Effector memory CD8-positive, alpha-beta T cell (primary cell): ENCODE data around the gene RAB9A.
"Not testable (repeated sequence)": the region's sequence is repeated elsewhere in the genome, so short reads cannot be mapped to it uniquely, and the experiment has no call there.

Experiments used
- ATAC-seq: fragments of 150-1000 bp; cut with Tn5 transposase; replicated peaks from 2 replicates; pipeline ENCODE4 v1.10.0; 2021; ENCODE audit warnings: mild to moderate bottlenecking, moderate library complexity
- DNase-seq, 3 experiments: peaks; one replicate each; pipeline ENCODE4 v3.0.0; 2021
- H3K27ac Mint-ChIP-seq, 2 donors: one replicate each; pipeline ENCODE4 v1.8.0; 2022; ENCODE audit warnings: mild to moderate bottlenecking in 2 of 2, mixed read lengths in 2 of 2, moderate library complexity in 2 of 2
- H3K27me3 Mint-ChIP-seq, 2 donors: one replicate each; pipeline ENCODE4 v1.8.0; 2022; ENCODE audit warnings: mixed read lengths in 2 of 2
- H3K36me3 Mint-ChIP-seq: one replicate; pipeline ENCODE4 v1.8.0; 2022; ENCODE audit warnings: mild to moderate bottlenecking, moderate library complexity, mixed read lengths; ENCODE audit not compliant: insufficient read depth
- H3K4me1 Mint-ChIP-seq, 2 donors: one replicate each; pipeline ENCODE4 v1.8.0; 2022; ENCODE audit warnings: low read depth in 2 of 2, mixed read lengths in 2 of 2
- H3K4me3 Mint-ChIP-seq, 2 donors: one replicate each; pipeline ENCODE4 v1.8.0; 2022; ENCODE audit warnings: mild to moderate bottlenecking in 2 of 2, mixed read lengths in 2 of 2, moderate library complexity in 2 of 2
- H3K9me3 Mint-ChIP-seq, 2 donors: one replicate each; pipeline ENCODE4 v1.8.0; 2022; ENCODE audit warnings: mixed read lengths in 2 of 2

Gene RAB9A

GRCh38 chrX:13655674-13656073 lies 33.3 kb upstream of the RAB9A start:
- no peak for ATAC-seq
- Mint-ChIP-seq H3K4me1 (peaks cover 5 to 13% of the 10 kb centered on the region in 2 donors), H3K36me3 (peaks cover 18% of the 10 kb centered on the region), H3K9me3 (no peaks in the 10 kb centered on the region), H3K4me3 (no peak overlapping the region), H3K27ac (no peak overlapping the region), H3K27me3 (no peaks in the 10 kb centered on the region)
- no peak for DNase-seq

GRCh38 chrX:13658602-13659001 lies 30.3 kb upstream of the RAB9A start:
- Mint-ChIP-seq H3K9me3 (no peaks in the 10 kb centered on the region), H3K4me3 (peak overlapping the region in 1 of 2 donors; percentile 15), H3K36me3 (peaks cover 28% of the 10 kb centered on the region), H3K27me3 (no peaks in the 10 kb centered on the region), H3K4me1 (peaks cover 5 to 8% of the 10 kb centered on the region in 2 donors), H3K27ac (peak overlapping the region; percentile 80 to 88)
- peak; percentile 65 for ATAC-seq
- peak; percentile 25 to 32 (median 27) for DNase-seq

DNA sequence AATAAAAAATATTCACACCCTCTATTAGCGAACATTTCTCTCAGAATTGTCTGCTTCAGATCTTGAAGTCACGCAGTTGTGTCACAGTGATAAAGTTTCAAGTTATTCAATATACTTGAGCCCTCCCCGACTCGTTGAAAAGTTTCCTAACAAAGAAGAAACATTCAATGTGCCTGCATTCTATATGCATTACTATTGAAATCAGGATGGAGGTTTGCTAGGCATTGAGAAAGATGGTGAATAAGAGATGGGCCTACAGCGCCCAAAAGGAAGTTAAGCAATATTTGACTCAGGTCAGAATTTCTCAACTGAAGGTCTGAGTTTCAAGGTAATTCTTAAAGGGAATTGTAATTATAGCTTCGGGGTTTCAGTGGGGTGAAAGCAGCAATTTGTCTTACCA lies 29.9 kb upstream of the RAB9A start:
- peak overlapping the region in 1 of 2 donors; percentile 15 for H3K4me3 Mint-ChIP-seq
- H3K4me1 Mint-ChIP-seq, result peaks cover 5 to 8% of the 10 kb centered on the region in 2 donors
- no peaks in the 10 kb centered on the region for H3K27me3 Mint-ChIP-seq
- ATAC-seq (peak; percentile 37), DNase-seq (no peak)
- peaks cover 28% of the 10 kb centered on the region for H3K36me3 Mint-ChIP-seq
- H3K9me3 Mint-ChIP-seq, result no peaks in the 10 kb centered on the region
- peak overlapping the region; percentile 80 to 88 for H3K27ac Mint-ChIP-seq

DNA sequence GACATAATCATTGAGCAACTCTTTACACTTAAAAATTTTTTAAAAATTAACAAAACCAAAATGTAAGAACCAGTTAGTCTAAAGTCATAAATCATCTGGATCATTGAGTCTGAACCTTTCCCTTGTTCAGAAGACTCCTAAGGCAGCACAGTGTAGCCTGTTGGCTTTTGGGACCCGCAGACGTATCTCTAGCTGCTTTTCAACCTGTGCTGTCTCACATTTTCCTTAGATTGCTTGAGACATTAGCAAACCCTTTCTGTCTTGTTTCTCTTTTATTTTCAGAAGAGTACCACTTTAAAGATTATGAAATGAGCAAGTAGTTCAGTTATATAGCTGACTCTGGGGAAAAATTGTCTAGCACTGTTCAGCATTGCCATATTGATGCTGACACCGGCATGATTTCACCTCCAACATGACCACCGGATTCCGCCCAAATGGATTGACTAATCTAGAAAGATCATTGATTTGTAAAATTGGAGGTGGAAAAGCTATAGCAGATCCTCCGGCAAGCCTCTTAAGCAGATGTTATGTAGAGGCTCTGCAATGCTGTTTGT lies 27.1 kb upstream of the RAB9A start:
- peak overlapping the region; percentile 25 to 38 for H3K4me3 Mint-ChIP-seq
- no peaks in the 10 kb centered on the region for H3K27me3 Mint-ChIP-seq
- peaks cover 33% of the 10 kb centered on the region for H3K36me3 Mint-ChIP-seq
- H3K27ac Mint-ChIP-seq, result peak overlapping the region; percentile 29 to 74
- no peaks in the 10 kb centered on the region for H3K9me3 Mint-ChIP-seq
- ATAC-seq (peak; percentile 35), DNase-seq (no peak)
- peaks cover 0 to 8% of the 10 kb centered on the region in 2 donors for H3K4me1 Mint-ChIP-seq

DNA sequence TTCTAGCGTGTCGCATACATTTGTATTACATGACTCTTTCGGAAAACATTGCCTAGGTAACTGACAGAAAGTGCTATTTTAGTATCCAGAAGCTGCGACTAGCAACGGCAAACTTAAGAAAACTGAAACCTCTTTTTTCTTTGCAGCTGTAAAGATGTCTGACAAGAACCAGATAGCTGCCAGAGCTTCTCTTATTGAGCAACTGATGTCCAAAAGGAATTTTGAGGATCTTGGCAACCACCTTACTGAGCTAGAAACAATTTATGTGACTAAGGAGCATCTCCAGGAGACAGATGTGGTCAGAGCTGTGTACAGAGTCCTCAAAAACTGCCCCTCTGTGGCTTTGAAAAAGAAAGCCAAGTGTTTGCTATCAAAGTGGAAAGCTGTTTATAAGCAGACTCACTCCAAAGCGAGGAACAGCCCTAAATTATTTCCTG lies 26.6 kb upstream of the RAB9A start:
- Mint-ChIP-seq H3K4me3 (peak overlapping the region; percentile 25 to 38), H3K9me3 (no peaks in the 10 kb centered on the region), H3K27ac (peak overlapping the region; percentile 29 to 74), H3K4me1 (peaks cover 0 to 8% of the 10 kb centered on the region in 2 donors), H3K27me3 (no peaks in the 10 kb centered on the region), H3K36me3 (peaks cover 33% of the 10 kb centered on the region)
- ATAC-seq (no peak), DNase-seq (no peak)

DNA sequence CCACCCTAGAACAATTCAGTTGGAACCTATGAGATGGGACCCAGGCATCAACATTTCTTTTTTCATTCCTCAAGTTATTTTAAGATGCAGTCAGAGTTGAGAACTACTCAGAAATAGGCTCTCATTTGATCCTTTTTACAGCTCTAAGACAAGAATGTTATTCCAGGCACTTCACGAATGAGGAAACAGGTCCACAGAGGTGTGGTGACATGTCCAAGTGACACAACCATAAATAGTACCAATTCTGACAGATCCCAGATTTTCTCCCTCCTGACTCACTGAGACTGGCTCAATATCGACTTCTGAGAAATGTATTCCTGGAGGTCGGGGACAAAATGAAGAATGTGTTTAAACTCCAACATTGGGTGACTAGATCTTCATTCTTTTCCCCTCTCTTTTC lies 24.9 kb upstream of the RAB9A start:
- DNase-seq, result no peak
- H3K4me3 Mint-ChIP-seq, result no peak overlapping the region
- no peak for ATAC-seq
- no peaks in the 10 kb centered on the region for H3K27me3 Mint-ChIP-seq
- H3K27ac Mint-ChIP-seq, result no peak overlapping the region
- H3K9me3 Mint-ChIP-seq, result no peaks in the 10 kb centered on the region
- peaks cover 20% of the 10 kb centered on the region for H3K36me3 Mint-ChIP-seq
- peaks cover 0 to 2% of the 10 kb centered on the region in 2 donors for H3K4me1 Mint-ChIP-seq

- H3K9me3 Mint-ChIP-seq, result no peaks in the 10 kb centered on the region
- ATAC-seq (no peak), DNase-seq (no peak)
- H3K27ac Mint-ChIP-seq, result no peak overlapping the region
- H3K4me3 Mint-ChIP-seq, result no peak overlapping the region
- peaks cover 12% of the 10 kb centered on the region for H3K36me3 Mint-ChIP-seq
- no peaks in the 10 kb centered on the region for H3K27me3 Mint-ChIP-seq
- peaks cover 1 to 5% of the 10 kb centered on the region in 2 donors for H3K4me1 Mint-ChIP-seq
Measured at GRCh38 chrX:13666836-13667235, 22.1 kb upstream of the RAB9A start.

GRCh38 chrX:13667919-13668318 lies 21.0 kb upstream of the RAB9A start:
- no peak overlapping the region for H3K4me3 Mint-ChIP-seq
- H3K36me3 Mint-ChIP-seq, result peaks cover 10% of the 10 kb centered on the region
- ATAC-seq (no peak), DNase-seq (no peak)
- peaks cover 1 to 5% of the 10 kb centered on the region in 2 donors for H3K4me1 Mint-ChIP-seq
- H3K27ac Mint-ChIP-seq, result no peak overlapping the region
- H3K27me3 Mint-ChIP-seq, result no peaks in the 10 kb centered on the region
- H3K9me3 Mint-ChIP-seq, result no peaks in the 10 kb centered on the region

- H3K27me3 Mint-ChIP-seq, result no peaks in the 10 kb centered on the region
- no peaks in the 10 kb centered on the region for H3K9me3 Mint-ChIP-seq
- ATAC-seq (peak; percentile 93), DNase-seq (peak; percentile 29 to 37 (median 35))
- H3K27ac Mint-ChIP-seq, result peak overlapping the region; percentile 80 to 89
- H3K4me1 Mint-ChIP-seq, result peaks cover 1 to 5% of the 10 kb centered on the region in 2 donors
- peaks cover 10% of the 10 kb centered on the region for H3K36me3 Mint-ChIP-seq
- H3K4me3 Mint-ChIP-seq, result peak overlapping the region; percentile 38 to 61
Measured at GRCh38 chrX:13669246-13669737, 19.6 kb upstream of the RAB9A start.

GRCh38 chrX:13669755-13670154 lies 19.2 kb upstream of the RAB9A start:
- ATAC-seq, result not testable (repeated sequence)

GRCh38 chrX:13670197-13670596 lies 18.7 kb upstream of the RAB9A start:
- Mint-ChIP-seq H3K4me1 (peaks cover 1 to 5% of the 10 kb centered on the region in 2 donors), H3K9me3 (no peaks in the 10 kb centered on the region), H3K36me3 (peaks cover 10% of the 10 kb centered on the region), H3K27ac (peak overlapping the region in 1 of 2 donors; percentile 80), H3K27me3 (no peaks in the 10 kb centered on the region), H3K4me3 (no peak overlapping the region)
- DNase-seq (no peak), ATAC-seq (no peak)

More at GRCh38 chrX:13669755-13670154, 19.2 kb upstream of the RAB9A start:
- H3K9me3 Mint-ChIP-seq, H3K36me3 Mint-ChIP-seq, H3K27me3 Mint-ChIP-seq, H3K4me1 Mint-ChIP-seq, DNase-seq: not testable (repeated sequence)
- Mint-ChIP-seq H3K27ac (peak overlapping the region; percentile 80 to 89), H3K4me3 (peak overlapping the region; percentile 38 to 61)

GRCh38 chrX:13673016-13673415 lies 15.9 kb upstream of the RAB9A start:
- H3K27ac Mint-ChIP-seq, result no peak overlapping the region
- peaks cover 1 to 5% of the 10 kb centered on the region in 2 donors for H3K4me1 Mint-ChIP-seq
- H3K9me3 Mint-ChIP-seq, result no peaks in the 10 kb centered on the region
- no peaks in the 10 kb centered on the region for H3K27me3 Mint-ChIP-seq
- ATAC-seq (no peak), DNase-seq (no peak)
- H3K36me3 Mint-ChIP-seq, result peaks cover 4% of the 10 kb centered on the region
- H3K4me3 Mint-ChIP-seq, result no peak overlapping the region

- ATAC-seq (no peak), DNase-seq (no peak)
- Mint-ChIP-seq H3K27me3 (no peaks in the 10 kb centered on the region), H3K9me3 (no peaks in the 10 kb centered on the region), H3K4me1 (no peaks in the 10 kb centered on the region), H3K4me3 (no peak overlapping the region), H3K27ac (no peak overlapping the region), H3K36me3 (no peaks in the 10 kb centered on the region)
Measured at GRCh38 chrX:13676885-13677284, 12.0 kb upstream of the RAB9A start.

- not testable (repeated sequence) for H3K36me3 Mint-ChIP-seq, H3K4me1 Mint-ChIP-seq, H3K4me3 Mint-ChIP-seq, H3K27me3 Mint-ChIP-seq, H3K27ac Mint-ChIP-seq, ATAC-seq, H3K9me3 Mint-ChIP-seq, DNase-seq
Measured at GRCh38 chrX:13679700-13680099, 9.2 kb upstream of the RAB9A start.
